Liver (tissue), 9 donors: ENCODE results near the gene OLFML2A. TPM values are rescaled to one million over a fixed set of nuclear protein-coding genes. Genes with fewer than 3 reads are reported as not detected.

Experiments used
- DNase-seq: peaks from one replicate; pipeline ENCODE4 v3.0.0-alpha.2; 2017; ENCODE audit warnings: low spot score
- H3K27ac ChIP-seq, 2 donors: one replicate each; pipeline ENCODE4 v1.7.0; 2013; ENCODE audit warnings: inconsistent platforms in 2 of 2, low read length in 2 of 2, control low read depth in 1 of 2, low read depth in 1 of 2, mild to moderate bottlenecking in 1 of 2
- H3K27me3 ChIP-seq, 4 donors: one replicate each; pipeline versions ENCODE4 v1.6.1 to v1.7.0; 2013; ENCODE audit warnings: low read length in 3 of 4, inconsistent platforms in 1 of 4, mild to moderate bottlenecking in 1 of 4, moderate library complexity in 1 of 4; ENCODE audit not compliant: control insufficient read depth in 4 of 4, insufficient read depth in 4 of 4
- H3K36me3 ChIP-seq, 4 donors: one replicate each; pipeline versions ENCODE4 v1.6.1 to v1.7.0; 2013; ENCODE audit warnings: low read length in 3 of 4, mild to moderate bottlenecking in 3 of 4, low read depth in 1 of 4, moderate library complexity in 1 of 4; ENCODE audit not compliant: control insufficient read depth in 4 of 4, insufficient read depth in 3 of 4
- H3K4me1 ChIP-seq, 4 donors: one replicate each; pipeline versions ENCODE4 v1.6.1 to v1.7.0; 2013; ENCODE audit warnings: low read length in 3 of 4, mild to moderate bottlenecking in 3 of 4, moderate library complexity in 1 of 4; ENCODE audit not compliant: control insufficient read depth in 4 of 4, insufficient read depth in 4 of 4
- H3K4me3 ChIP-seq, 3 donors: one replicate each; pipeline versions ENCODE4 v1.6.1 to v1.7.0; 2013; ENCODE audit warnings: low read length in 3 of 3, control low read depth in 1 of 3, low read depth in 1 of 3, mild to moderate bottlenecking in 1 of 3
- H3K9ac ChIP-seq, 2 donors: one replicate each; pipeline ENCODE4 v1.7.0; 2013; ENCODE audit warnings: low read length in 2 of 2, mild to moderate bottlenecking in 2 of 2, moderate library complexity in 2 of 2, control low read depth in 1 of 2, low read depth in 1 of 2
- H3K9me3 ChIP-seq, 4 donors: one replicate each; pipeline versions ENCODE4 v1.6.1 to v1.7.0; 2013; ENCODE audit warnings: low read length in 3 of 4; ENCODE audit not compliant: control insufficient read depth in 4 of 4
- CTCF ChIP-seq: fragments of 150-350 bp; IDR thresholded peaks from 2 replicates; pipeline ENCODE4 v1.5.1; 2017; ENCODE audit warnings: improper control_type of control experiment, low read depth, low read length; ENCODE audit not compliant: missing input control
- EGR1 ChIP-seq, 2 donors: IDR thresholded peaks; 2 replicates each; pipeline ENCODE4 v1.6.1; 2016 to 2018; ENCODE audit warnings: antibody characterized with exemption in 2 of 2, low read depth in 2 of 2
- FOXA1 ChIP-seq: IDR thresholded peaks from 2 replicates; pipeline ENCODE4 v1.6.1; 2016; ENCODE audit warnings: antibody characterized with exemption
- FOXA2 ChIP-seq: IDR thresholded peaks from 2 replicates; pipeline ENCODE4 v1.6.1; 2016; ENCODE audit warnings: antibody characterized with exemption
- GABPA ChIP-seq, 2 donors: IDR thresholded peaks in 1 of 2; conservative IDR thresholded peaks in 1 of 2; 2 replicates each; pipeline ENCODE4 v1.6.1; 2016; ENCODE audit warnings: antibody characterized with exemption in 2 of 2, mild to moderate bottlenecking in 1 of 2, moderate library complexity in 1 of 2
- HNF4G ChIP-seq: IDR thresholded peaks from 2 replicates; pipeline ENCODE4 v1.6.1; 2016; ENCODE audit warnings: antibody characterized with exemption
- JUND ChIP-seq, 2 donors: IDR thresholded peaks; 2 replicates each; pipeline ENCODE4 v1.6.1; 2016; ENCODE audit warnings: antibody characterized with exemption in 2 of 2
- RAD21 ChIP-seq, 2 donors: IDR thresholded peaks; 2 replicates each; pipeline ENCODE4 v1.6.1; 2016; ENCODE audit warnings: antibody characterized with exemption in 2 of 2, mild to moderate bottlenecking in 2 of 2
- REST ChIP-seq: IDR thresholded peaks from 2 replicates; pipeline ENCODE4 v1.6.1; 2016; ENCODE audit warnings: antibody characterized with exemption, mild to moderate bottlenecking
- RXRA ChIP-seq, 2 donors: IDR thresholded peaks; 2 replicates each; pipeline ENCODE4 v1.6.1; 2017 to 2018; ENCODE audit warnings: antibody characterized with exemption in 2 of 2, mild to moderate bottlenecking in 1 of 2
- SP1 ChIP-seq: IDR thresholded peaks from 2 replicates; pipeline ENCODE4 v1.6.1; 2018; ENCODE audit warnings: antibody characterized with exemption, mild to moderate bottlenecking
- TAF1 ChIP-seq: conservative IDR thresholded peaks from 2 replicates; pipeline ENCODE4 v1.6.1; 2016; ENCODE audit warnings: antibody characterized with exemption, mild to moderate bottlenecking
- YY1 ChIP-seq: IDR thresholded peaks from 2 replicates; pipeline ENCODE4 v1.6.1; 2016; ENCODE audit warnings: antibody characterized with exemption, mild to moderate bottlenecking
- WGBS: extraction: QIAGEN DNeasy Blood & Tissue Kit; methylation state at CpG from one replicate; pipeline ENCODE4 v1.1.7; 2013; 5-methylcytosine and 5-hydroxymethylcytosine counted together
- polyA plus RNA-seq, 2 donors: library from polyadenylated mRNA; stranded (reverse) in 1 of 2; unstranded in 1 of 2; fragments of 200-250 nt in 1 of 2; fragments of >200 nt in 1 of 2; fragmentation: Nextera tagmentation in 1 of 2; extraction: Ambion mirVana in 1 of 2; gene quantifications; one replicate each; pipeline versions ENCODE4 v1.2.1 to v1.2.3, GENCODE V29; 2013 to 2015
- total RNA-seq, 2 donors: library from RNA; depleted of rRNA; stranded (reverse); fragments of >200 nt; gene quantifications; one replicate each; pipeline ENCODE4 v1.2.3, GENCODE V29; 2014
- TF ChIP-seq, protein P1 (sequence below): IDR thresholded peaks from 2 replicates; pipeline ENCODE4 v1.6.1; 2016; ENCODE audit warnings: antibody characterized with exemption
- TF ChIP-seq, protein P2 (sequence below): IDR thresholded peaks from 2 replicates; pipeline ENCODE4 v1.6.1; 2016; ENCODE audit warnings: antibody characterized with exemption
- TF ChIP-seq, protein P3 (sequence below): IDR thresholded peaks from 2 replicates; pipeline ENCODE4 v1.6.1; 2016; ENCODE audit warnings: antibody characterized with exemption
- donor health status: healthy.
- donor health status: healthy.
- donor health status: healthy.
- donor health status: healthy.
- donor health status: healthy.

Gene OLFML2A
- total and polyA plus RNA-seq, 4 donors, result 0.15 to 1.1 (median 0.53) TPM

DNA sequence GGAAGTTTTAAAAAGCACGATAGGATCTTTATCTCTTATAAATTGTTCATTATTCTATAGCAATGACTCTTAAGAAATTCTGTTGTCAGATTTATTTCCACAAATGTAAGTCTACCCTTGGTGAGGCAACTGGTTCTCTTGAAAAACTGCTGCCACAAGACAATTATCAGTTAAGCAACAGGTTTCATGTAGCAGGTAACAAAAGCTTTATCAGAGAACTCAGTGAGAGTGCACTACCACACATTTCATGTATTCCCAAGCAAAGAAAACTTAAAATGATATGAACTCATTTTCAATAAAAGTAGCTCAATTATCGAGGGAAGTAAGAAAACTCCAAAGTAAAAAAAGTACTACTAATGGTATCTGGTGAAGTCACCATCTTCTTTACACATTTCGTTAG, 15.2 kb upstream of the OLFML2A start (continued):
- TF ChIP-seq, protein P1, sequence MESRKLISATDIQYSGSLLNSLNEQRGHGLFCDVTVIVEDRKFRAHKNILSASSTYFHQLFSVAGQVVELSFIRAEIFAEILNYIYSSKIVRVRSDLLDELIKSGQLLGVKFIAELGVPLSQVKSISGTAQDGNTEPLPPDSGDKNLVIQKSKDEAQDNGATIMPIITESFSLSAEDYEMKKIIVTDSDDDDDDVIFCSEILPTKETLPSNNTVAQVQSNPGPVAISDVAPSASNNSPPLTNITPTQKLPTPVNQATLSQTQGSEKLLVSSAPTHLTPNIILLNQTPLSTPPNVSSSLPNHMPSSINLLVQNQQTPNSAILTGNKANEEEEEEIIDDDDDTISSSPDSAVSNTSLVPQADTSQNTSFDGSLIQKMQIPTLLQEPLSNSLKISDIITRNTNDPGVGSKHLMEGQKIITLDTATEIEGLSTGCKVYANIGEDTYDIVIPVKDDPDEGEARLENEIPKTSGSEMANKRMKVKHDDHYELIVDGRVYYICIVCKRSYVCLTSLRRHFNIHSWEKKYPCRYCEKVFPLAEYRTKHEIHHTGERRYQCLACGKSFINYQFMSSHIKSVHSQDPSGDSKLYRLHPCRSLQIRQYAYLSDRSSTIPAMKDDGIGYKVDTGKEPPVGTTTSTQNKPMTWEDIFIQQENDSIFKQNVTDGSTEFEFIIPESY, result no peak
- TF ChIP-seq SP1, result no peak
- no peak for TF ChIP-seq FOXA2

DNA sequence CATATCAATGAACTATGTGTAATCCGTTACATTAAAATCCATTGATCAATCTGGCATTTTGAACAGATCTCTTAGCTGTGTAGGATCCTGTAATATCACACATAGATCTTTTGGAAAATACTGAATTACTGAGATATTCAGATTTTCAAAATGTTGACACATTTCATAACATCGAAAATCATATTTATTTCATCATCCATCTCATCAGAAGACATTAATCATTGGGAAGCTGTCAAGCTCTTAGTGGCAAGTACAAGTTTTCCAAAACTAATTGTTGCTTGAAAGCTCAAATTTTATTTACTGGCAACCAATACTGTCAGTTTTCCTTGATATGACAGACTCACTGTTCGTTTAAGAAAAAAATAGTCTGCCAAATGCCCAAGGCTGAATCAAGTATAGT, 14.3 kb upstream of the OLFML2A start:
- H3K36me3 ChIP-seq, result no peaks in the 10 kb centered on the region
- H3K27ac ChIP-seq, result no peak overlapping the region
- H3K27me3 ChIP-seq, result no peaks in the 10 kb centered on the region
- WGBS, result 91% methylated on average over 3 of the region's 3 CpGs
- peaks cover 0 to 27% (median 8%) of the 10 kb centered on the region in 4 donors for H3K4me1 ChIP-seq
- no peak overlapping the region for H3K9ac ChIP-seq
- no peak for DNase-seq
- H3K4me3 ChIP-seq, result no peak overlapping the region
- TF ChIP-seq SP1, result no peak
- TF ChIP-seq, protein P1, result no peak
- TF ChIP-seq FOXA1, result no peak
- TF ChIP-seq, protein P2, sequence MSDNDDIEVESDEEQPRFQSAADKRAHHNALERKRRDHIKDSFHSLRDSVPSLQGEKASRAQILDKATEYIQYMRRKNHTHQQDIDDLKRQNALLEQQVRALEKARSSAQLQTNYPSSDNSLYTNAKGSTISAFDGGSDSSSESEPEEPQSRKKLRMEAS, result no peak
- TF ChIP-seq EGR1 (IDR thresholded peaks at IDR 0.05; ENCODE audit: low read depth in 2 of 2), result no peak
- no peak for TF ChIP-seq JUND (IDR thresholded peaks at IDR 0.05)
- TF ChIP-seq YY1, result no peak
- no peak for TF ChIP-seq HNF4G
- TF ChIP-seq GABPA (IDR thresholded peaks at IDR 0.05 in 1 of 2, conservative IDR thresholded peaks at IDR 0.05 in 1 of 2), result no peak
- TF ChIP-seq RAD21 (IDR thresholded peaks at IDR 0.05), result no peak
- TF ChIP-seq RXRA (IDR thresholded peaks at IDR 0.05), result no peak
- no peak for TF ChIP-seq TAF1
- TF ChIP-seq CTCF, result no peak
- TF ChIP-seq, protein P3, sequence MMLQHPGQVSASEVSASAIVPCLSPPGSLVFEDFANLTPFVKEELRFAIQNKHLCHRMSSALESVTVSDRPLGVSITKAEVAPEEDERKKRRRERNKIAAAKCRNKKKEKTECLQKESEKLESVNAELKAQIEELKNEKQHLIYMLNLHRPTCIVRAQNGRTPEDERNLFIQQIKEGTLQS, result no peak
- TF ChIP-seq REST, result no peak
- no peaks in the 10 kb centered on the region for H3K9me3 ChIP-seq
